ENCODE data around the gene TNS3.

DNA sequence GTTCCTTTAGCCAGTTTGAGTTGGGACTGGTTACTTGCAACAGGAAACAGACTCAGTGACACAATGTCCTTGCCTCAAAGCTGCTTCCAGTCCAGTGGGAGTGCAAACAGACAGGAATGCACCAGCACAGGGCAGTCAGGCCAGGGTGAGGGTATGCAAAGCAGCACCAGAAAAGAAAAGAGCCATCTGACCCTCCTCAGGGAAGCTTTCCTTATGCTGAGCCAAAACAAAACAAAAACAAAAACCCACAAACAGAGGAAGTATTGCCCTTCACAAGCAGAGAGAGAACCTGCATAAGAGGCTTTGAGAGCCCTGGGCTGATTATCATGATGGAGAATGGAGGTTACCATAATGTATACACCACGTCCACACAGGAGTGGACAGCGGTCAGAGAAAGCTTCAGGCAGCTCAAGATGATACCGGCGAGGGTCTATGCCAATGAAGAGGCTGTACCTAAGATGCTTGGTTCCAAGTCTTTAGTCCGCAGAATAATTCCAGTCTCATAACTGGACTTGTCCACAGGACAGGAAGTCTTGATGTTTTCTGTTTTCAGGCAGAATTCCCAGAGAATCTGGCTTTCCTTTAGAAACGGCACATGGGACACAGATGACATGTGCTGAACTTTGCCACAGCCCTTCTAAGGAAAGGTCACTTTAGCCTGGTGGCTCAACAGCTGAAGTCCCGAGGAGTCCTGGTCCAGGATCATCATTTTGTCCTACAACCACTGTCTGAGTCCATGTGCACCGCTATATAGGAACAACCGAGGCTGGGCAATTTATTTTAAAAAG is 263.3 kb downstream of the TNS3 start:
- TF ChIP-seq, protein P1, sequence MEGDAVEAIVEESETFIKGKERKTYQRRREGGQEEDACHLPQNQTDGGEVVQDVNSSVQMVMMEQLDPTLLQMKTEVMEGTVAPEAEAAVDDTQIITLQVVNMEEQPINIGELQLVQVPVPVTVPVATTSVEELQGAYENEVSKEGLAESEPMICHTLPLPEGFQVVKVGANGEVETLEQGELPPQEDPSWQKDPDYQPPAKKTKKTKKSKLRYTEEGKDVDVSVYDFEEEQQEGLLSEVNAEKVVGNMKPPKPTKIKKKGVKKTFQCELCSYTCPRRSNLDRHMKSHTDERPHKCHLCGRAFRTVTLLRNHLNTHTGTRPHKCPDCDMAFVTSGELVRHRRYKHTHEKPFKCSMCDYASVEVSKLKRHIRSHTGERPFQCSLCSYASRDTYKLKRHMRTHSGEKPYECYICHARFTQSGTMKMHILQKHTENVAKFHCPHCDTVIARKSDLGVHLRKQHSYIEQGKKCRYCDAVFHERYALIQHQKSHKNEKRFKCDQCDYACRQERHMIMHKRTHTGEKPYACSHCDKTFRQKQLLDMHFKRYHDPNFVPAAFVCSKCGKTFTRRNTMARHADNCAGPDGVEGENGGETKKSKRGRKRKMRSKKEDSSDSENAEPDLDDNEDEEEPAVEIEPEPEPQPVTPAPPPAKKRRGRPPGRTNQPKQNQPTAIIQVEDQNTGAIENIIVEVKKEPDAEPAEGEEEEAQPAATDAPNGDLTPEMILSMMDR (IDR thresholded peaks at IDR 0.05 in 8 of 11, conservative IDR thresholded peaks at IDR 0.05 in 3 of 11): no peak
- TF ChIP-seq POLR2A (IDR thresholded peaks at IDR 0.05) (no peak), POLR2AphosphoS5 (IDR thresholded peaks at IDR 0.05) (no peak)

Data from spleen (tissue), 7 donors.